ENCODE measurements around the gene KCTD4.
A peak's percentile ranks its signal among the peaks of the same experiment; 100 is the strongest.
"Not testable (repeated sequence)": the region's sequence is repeated elsewhere in the genome, so short reads cannot be mapped to it uniquely, and the experiment has no call there.

KCTD4 gene

DNA sequence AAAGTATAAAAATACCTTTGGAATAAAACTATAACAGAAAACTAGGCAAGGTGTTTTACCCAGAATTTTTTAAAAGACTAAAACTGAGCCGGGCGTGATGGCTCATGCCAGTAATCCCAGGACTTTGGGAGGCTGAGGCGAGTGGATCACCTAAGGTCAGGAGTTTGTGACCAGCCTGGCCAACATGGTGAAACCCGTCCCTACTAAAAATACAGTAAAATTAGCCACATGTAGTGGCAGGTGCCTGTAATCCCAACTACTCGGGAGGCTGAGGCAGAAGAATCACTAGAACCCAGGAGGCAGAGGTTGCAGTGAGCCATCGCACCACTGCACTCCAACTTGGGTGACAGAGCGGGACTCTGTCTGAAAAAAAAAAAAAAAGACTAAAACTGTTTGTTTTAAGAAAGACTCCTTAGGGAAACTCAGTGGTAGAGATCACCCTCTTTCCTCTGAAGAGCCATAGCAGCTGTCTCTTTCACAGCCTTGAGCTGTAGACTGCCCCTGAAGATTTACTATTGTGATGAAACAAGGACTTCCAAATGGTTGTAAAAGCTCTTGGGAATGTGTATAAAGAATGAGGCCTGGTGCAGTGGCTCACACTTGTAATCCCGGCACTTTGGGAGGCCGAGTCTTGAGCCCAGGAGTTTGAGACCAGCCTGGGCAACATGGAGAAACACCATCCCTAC is 14.7 kb upstream of the KCTD4 start:
- no peak for DNase-seq

DNA sequence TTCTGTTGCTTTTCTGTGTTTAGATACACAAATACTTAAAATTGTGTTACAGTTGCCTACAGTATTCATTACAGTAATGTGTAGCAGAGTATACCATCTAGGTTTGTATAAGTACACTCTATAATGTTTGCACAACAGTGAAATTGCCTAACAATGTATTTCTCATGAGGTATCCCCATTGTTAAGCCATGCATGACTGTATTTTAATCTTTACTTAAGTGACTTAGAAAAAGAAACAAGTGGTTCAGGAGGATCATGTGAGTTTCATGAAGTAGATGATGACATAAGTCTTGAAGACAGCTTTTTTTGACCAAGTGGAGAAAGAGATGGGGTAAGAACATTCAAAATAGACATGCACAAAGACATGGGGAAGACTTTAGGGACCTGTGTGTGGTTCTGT is 8.4 kb upstream of the KCTD4 start:
- no peak for DNase-seq

DNA sequence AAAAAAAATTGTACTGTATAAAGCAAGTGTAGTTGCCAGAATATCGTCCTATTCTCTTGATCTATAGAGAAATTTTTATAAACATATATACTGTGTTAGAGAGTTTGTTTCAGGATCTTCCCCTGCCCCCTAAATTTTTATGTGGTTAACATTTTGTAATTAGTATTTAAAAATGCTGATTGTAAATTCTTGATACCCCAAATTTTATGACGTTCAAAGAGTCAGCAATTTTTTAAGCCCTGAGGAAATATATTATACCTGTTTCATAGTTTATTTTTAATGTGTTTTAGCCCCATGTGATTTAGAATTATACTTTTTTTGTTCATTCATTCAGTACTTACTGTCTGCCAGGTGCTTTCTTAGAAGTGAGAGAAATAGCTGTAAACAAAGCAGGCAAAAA is 7.3 kb upstream of the KCTD4 start:
- DNase-seq: no peak

GRCh38 chr13:45207319-45207718 is 6.5 kb upstream of the KCTD4 start:
- peak in 1 of 2 experiments; percentile 34 for DNase-seq

- DNase-seq: no peak
These were observed 5.5 kb upstream of the KCTD4 start for GRCh38 chr13:45206340-45206739.

- no peak for DNase-seq
These were observed 4.3 kb upstream of the KCTD4 start for GRCh38 chr13:45205124-45205523.

DNA sequence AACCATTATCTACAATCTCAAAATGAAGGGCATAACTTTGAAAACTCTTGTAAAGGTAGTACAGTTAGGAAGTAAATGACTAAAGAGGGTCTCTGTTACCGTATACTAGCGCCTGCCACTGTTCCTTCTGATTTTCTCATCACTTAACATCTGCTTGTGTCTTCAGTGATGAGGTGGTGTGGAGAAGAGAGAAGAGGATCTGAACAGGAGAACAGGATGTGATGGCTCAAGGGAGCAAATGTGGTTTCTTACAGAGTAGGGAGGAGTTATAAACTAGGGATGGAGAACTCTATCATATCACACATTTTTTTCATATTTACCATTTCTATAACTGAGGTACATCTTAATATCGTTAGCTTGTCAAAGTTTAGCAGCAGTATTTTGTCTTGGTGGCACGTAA is 1.1 kb downstream of the KCTD4 start:
- DNase-seq: no peak

GRCh38 chr13:45198924-45199323 is 1.9 kb downstream of the KCTD4 start:
- DNase-seq: no peak

GRCh38 chr13:45198041-45198440 is 2.8 kb downstream of the KCTD4 start:
- DNase-seq: no peak

GRCh38 chr13:45196622-45197021 is 4.2 kb downstream of the KCTD4 start:
- DNase-seq: no peak

GRCh38 chr13:45196096-45196495 is 4.7 kb downstream of the KCTD4 start:
- DNase-seq: no peak

DNA sequence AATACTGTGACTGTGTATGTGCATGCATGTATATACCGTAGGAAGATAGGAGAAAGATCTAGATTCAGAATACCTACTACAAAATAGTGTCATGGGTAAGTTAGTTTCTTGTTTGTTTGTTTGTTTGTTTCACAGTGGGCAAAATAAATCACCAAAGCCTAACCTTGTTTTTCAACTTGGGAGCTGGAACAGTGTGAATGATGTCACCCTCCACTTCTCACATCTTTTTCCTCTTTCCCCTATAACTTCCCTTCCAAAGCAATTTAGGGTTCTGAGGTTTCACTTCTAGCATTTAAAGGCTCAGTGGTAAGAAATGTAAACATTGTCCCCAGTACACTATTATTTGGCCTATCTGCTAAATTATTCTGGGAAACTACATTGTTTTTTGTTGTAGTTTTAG is 5.4 kb downstream of the KCTD4 start:
- DNase-seq: no peak

- no peak for DNase-seq
These were observed 6.5 kb downstream of the KCTD4 start for GRCh38 chr13:45194081-45194939.

- DNase-seq: no peak
These were observed 9.0 kb downstream of the KCTD4 start for GRCh38 chr13:45191874-45192273.

DNA sequence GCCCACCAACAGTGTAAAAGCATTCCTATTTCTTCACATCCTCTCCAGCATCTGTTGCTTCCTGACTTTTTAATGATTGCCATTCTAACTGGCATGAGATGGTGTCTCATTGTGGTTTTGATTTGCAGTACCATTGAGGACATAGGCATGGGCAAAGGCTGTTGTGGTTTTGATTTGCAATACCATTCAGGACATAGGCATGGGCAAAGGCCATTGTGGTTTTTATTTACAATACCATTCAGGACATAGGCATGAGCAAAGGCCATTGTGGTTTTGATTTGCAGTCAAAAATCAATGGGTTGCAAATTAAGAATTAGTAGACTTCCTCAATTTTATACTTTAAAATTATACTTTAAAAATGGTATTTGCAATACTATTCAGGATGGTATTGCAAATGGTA is 11.3 kb downstream of the KCTD4 start:
- DNase-seq: not testable (repeated sequence)

- DNase-seq: not testable (repeated sequence)
These were observed 11.8 kb downstream of the KCTD4 start for GRCh38 chr13:45189077-45189476.

DNA sequence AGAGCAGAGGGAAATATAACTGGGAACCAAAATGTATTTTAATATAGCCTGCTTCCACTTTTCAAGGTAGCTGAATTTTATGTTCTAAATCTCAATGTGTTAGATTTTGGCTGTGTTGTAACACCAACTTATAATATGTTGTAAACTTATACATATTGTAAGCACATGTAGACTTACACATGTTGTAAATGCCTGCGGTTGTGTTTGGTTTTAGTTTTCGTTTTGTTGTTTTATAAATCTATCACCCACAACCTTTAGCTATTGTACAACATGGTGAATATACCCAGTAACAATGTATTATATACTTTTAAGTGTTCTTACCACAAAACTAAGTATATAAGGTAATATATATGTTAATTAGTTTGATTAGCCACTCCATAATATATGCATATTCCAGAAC is 15.6 kb downstream of the KCTD4 start:
- DNase-seq: no peak

GRCh38 chr13:45184693-45185092 is 16.2 kb downstream of the KCTD4 start:
- no peak for DNase-seq

GRCh38 chr13:45180713-45181601 is 19.9 kb downstream of the KCTD4 start:
- no peak for DNase-seq

- no peak for DNase-seq
These were observed 20.5 kb downstream of the KCTD4 start for GRCh38 chr13:45180303-45180702.

DNA sequence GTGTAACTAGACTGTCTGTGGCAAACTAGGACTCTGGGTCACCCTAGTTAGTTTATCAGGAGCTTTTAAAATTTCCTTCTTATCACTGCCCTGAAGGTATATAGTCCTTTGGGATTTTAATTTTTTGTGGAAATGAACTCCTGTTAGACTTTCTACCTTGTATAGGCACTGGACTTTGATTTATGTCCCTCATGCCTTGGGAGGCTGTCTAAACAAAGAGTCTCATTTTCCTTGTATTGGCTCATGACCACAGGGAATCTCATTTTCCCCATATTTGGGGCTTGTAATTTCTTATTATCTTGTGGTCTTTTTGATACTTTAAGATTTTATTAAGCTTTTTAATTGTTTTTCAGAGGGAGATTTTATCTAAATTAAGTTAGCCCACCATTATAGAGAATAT is 21.4 kb downstream of the KCTD4 start:
- no peak for DNase-seq

DNA sequence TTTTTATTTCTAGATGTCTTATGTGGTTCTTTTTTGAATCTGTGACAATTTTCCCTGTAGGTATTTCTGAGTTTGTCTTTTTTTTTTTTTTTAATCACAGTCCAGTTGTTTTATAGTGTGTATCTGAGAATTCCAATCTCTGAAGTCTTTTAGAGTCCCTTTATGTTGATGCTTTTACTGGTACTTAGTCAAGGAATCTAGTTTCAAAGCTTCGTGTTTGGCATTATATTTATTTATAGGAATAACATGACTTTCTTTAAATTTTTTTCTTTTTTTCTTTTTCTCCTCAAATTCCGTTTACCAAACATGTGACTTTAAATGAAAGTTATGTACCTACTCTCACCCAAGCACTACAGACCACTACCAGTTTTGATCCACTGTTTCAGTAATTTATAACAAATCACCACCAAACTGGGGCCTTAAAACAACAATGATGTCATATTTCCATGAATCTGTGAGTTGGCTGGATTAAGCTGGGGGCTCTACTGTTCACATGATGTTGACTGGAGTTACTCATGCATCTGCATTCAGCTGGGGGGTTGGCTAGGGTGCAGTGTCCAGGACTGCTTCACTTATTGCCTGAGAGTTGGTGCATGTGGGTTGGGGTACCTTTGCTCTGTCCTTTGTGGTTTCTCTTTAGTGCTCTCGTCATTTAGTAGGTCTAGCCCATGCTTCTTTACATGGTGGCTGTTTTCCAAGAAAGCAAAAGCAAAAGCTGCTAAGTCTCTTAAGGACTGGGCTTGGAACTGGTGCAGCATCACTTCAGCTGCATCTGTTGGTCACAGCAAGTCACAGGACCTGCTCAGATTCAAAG is 22.3 kb downstream of the KCTD4 start:
- DNase-seq: peak in 1 of 2 experiments; percentile 5

Measured in NCI-H446 (cell line).